GM21515 (cell line): ENCODE data around the gene EXD3.

Experiments
- ATAC-seq: cut with Tn5 transposase; IDR thresholded peaks from one replicate; pipeline ENCODE4 v1.9.1; 2021; ENCODE audit not compliant: unreplicated experiment

The EXD3 gene

DNA sequence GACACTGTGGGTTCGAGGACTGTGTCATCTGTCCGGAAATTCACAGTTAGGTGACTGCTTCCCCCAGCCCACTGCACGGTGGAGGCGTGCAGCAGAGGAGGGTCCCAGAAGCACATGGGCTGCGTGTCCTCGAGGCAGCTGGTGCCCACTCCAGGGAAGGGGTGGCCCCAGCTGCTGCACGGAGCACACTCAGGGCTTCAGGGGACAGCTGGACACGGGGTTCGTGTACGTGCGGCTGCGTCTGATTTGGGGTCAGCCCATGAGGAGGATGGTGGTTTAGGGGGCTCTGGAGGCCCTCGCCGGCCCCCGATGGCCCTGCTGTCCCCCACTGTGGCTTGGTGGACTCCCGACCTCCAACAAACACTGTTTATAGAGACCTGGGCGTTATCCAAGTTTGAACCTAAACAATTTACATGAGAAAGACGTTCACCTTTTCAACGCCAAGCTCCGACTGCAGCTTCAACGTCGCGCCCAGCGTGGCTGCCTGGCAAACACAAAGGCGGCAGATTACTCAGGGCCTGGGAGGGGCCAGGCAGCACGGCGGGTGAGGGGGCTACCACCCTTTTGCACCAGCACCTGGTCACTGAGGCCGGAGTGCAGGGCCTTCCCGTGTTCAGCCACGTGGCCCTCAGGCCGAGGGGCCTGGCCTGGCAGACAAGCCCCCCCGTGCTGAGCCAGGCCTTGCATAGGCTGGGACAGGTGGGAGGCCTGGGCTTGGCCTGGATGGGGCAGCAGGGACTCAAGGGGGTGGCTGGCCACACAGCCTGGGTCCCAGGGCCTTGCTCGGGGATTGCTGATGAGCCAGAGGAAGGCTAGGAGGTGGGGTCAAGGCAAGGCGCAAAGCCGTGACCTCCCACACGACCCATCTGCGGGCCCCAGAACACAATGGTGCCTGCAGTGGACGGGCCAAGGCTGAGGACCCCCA lies 55.2 kb downstream of the EXD3 start:
- no peak for ATAC-seq

DNA sequence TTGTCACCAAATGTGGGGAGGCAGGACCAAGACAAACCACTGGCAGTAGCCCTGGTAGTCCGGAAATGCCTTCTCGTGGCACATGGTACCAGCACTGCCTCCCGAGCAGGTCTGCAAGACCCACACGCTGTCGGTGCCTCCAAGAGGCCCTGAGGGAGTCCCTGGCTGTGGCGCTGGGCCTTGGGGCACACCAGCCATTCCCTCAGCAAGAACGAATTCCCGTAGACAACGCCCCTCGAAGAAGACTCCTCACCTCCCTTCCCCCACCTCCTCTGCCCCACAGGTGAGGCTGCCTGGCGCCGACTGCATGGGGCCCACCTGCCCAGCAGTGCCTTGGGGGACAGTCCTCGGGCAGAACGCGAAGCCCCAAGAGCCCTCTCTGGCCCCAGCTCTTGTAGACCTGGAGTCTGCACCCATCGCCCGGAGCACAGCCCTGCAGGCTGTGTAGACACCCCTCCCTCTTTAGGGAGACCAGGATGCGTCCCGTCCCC lies 56.0 kb downstream of the EXD3 start:
- ATAC-seq = no peak

DNA sequence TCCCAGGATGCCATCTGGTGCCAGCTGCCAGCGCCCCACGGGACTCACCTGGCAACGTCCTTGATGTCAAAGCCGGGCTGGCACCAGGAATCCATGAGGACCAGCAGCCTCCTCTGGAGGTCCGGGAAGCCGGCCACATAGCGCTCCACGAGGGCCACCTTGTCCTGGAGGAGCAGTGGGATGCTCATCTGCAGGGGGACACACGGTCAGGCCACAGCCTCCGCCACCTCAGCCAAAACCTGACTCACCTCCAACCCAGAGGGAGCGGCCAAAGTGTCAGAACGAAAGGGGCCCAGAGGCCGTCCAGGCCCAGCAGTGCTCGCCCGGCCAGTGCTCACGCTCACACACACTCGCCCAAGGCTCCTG lies 56.5 kb downstream of the EXD3 start:
- no peak for ATAC-seq

DNA sequence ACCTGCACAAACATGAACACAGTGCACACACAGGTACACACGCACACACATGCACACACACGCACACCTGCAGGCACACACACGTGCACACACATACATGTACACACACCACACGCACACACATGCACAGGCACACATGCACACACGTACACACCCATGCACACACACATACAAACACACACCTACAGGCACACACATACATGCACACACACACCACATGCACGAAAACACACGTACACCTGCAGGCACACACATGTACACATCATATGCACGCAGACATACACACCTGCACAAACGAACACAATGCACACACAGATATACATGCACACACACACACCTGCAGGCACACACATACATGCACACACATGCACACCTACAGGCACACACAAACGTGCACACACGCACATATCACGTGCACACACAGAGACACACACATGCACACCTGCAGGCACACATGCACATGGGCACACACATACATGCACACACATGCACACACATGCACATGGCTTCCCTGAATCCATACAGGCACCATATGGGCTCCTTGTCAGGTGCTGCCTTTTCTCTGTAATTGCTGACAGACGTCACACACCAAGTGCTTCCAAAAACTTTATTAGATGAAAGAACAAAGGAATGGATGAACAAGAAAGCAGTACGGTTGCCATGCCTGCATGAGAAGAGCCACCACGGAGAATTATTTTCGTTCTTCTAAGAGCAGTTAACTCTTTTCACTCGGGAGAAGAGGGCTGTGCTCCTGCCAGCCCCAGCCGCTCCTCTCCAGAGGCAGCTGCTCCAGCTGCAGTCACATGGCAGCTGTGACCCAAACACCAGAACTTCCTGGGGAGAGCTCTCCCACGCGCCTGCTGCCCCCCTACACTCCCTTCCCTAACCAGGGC lies 57.2 kb downstream of the EXD3 start:
- ATAC-seq = no peak

DNA sequence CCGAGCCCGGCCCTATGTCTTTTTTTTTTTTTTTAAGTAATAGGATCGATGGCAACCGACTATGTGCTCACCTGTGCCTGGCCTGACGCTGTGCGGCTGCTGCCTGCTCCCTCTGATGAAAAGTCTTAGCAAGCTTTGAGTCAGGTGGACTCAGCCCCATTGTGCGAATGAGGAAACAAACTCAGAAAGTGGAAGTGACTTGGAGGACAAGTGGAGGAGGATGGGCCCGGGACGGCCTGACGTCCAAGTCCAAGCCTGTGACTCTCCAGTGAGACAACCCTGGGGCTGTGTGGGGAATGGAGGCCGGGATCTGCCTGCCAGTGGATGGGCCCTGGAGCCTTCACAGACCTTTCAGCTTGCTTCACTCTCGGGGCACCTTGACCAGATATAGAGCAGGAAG lies 57.9 kb downstream of the EXD3 start:
- no peak for ATAC-seq

DNA sequence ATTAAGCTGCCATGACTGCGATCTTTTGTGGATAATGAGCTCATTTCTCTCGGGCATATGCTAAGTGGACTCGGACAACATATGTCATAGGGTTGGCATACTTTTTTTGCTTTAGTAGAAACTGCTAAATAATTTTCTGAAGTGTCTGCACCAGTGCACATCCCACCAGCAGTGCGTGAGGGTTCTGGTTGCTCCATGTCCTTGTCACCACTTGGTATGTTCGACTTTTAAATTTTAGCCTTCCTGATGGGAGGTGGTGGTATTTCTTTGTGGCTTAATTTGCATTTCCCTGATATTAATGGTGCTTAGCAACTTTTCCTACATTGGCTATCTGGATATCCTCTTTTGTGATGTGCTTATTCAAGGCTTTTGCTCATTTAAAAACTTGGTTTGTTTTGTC lies 63.1 kb downstream of the EXD3 start:
- no peak for ATAC-seq

DNA sequence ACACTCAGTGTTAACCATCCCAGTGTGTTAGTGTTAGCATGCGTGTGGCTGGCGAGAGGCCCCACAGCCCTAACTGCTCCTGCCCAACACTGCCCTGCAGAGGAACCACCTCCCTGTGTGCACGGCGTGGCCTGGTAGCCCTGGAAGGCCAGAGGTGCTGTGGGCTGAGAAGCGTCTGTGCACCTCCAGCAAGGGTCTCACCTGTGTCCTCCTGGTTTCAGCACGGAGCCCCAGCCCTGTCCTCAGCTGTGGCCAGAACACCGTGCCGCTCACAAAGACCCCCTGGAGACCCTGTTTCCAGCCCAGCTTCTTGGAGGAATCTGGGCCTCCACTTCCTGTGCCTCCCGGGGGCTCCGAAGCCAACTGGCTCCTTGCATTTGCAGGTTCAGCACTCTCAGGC lies 64.8 kb downstream of the EXD3 start:
- no peak for ATAC-seq

DNA sequence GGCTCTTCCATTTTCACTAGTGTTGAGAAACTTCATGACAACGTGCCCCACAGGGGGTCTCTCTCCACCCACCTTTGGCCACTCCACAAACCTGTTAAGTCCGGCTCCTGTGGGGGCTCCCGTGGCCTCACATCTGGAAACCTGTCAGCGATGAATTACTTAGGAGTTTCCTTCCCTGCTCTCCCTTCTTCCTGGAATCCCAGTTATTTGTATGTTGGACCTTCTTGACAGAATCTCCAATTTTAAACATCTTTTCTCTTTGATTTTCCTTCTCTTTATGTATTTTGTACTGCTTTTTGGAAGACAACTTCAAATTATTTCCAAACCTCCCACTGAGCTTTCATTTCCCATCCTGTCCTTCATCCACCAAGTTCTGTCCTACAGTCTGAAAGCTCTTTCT lies 65.8 kb downstream of the EXD3 start:
- no peak for ATAC-seq

DNA sequence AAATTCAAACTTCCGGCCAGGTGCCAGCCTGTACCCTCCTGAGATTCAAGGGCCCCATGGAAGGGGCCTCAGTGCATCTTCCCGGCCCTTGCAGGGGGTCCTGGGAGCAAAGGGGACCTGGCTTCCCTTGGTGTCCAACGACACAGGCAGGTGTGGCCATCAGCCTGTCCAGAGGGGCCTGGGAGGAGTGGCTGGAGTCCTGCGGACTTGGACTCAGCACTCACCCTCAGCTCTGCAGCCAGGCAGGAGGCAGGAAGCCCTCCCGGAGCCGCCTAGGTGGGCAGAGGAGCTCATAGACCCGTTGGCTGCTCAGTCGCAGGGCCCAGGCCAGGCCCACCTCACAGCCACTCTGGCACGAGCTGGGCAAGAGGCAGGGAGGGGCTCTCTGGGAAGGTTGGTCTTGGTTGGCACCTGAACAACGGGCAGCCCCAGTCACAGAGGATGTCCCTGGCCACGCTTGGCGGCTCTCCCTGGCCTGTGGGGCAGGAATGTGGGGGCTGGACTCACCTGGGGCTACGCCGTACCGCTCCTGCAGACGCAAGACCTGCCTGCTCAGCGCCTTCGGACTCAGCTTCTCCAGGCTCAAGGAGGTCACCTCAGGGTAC lies 67.1 kb downstream of the EXD3 start:
- no peak for ATAC-seq

DNA sequence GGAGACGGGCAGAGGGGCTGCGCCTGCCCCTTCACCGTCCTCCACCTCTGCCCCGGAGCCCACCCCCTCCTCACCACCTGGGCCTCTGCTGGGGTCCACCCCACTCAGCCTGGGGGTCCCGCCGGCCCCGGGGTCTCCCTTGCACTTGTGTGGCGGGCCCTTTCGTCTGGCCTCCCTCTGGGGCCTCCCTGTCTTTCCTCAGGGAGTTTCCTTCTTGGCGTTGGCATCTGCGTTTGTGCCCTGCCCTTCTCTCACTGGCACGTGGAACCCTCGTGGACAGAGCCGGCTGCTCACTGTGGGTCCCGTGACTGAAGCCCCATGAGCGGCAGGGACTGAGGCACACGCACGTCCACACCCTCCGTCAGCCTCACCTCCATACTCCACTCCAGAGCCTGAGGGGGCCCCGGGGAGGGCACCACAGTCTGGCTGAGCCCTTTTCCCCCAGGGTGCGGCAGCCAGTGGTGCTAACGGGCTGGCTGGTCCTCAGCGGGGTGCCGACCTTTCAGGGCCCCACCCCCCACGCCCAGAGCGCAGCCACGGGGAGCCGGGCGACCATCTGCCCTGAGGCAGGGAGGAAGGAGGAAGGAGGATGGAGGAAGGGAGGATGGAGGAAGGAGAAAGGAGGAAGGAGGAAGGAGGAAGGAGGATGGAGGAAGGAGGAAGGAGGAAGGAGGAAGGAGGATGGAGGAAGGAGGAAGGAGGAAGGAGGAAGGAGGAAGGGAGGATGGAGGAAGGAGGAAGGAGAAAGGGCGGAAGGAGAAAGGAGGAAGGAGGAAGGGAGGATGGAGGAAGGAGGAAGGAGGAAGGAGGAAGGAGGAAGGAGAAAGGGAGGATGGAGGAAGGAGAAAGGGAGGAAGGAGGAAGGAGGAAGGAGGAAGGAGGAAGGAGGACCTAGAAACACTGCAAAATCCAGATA lies 67.9 kb downstream of the EXD3 start:
- no peak for ATAC-seq

DNA sequence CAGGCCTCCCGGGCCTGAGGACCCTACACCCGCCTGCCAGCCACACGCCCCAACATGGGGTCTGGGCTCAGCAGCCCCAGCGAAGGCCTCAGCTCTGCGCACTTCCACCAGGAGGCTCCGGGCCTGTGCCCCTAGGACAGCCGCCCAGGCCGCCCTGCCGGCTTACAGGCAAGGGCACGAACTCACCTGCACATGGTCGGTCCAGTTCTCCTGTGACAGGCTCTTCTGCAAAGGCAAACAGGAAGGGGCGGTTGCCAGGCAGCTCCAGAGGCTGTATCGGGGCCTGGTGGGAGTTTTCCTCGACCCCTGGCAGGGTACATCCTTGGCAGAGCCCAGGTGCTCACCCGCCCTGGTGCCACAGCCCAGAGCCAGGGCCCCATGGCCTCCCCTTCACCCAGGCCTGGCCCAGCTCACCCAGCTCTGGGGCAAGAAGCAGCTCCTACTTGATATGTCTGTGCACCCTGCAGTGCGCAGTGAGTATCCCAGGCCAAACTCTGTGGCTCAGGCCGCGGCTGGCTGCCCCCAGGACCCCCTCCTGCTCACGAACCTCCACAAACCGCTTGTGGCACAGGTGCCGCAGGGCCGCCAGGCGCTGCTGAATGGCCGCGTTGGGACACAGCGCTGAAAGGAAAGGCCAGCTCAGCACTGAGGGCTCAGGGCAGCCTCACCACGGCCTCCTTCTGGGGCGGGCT lies 68.7 kb downstream of the EXD3 start:
- ATAC-seq = no peak

DNA sequence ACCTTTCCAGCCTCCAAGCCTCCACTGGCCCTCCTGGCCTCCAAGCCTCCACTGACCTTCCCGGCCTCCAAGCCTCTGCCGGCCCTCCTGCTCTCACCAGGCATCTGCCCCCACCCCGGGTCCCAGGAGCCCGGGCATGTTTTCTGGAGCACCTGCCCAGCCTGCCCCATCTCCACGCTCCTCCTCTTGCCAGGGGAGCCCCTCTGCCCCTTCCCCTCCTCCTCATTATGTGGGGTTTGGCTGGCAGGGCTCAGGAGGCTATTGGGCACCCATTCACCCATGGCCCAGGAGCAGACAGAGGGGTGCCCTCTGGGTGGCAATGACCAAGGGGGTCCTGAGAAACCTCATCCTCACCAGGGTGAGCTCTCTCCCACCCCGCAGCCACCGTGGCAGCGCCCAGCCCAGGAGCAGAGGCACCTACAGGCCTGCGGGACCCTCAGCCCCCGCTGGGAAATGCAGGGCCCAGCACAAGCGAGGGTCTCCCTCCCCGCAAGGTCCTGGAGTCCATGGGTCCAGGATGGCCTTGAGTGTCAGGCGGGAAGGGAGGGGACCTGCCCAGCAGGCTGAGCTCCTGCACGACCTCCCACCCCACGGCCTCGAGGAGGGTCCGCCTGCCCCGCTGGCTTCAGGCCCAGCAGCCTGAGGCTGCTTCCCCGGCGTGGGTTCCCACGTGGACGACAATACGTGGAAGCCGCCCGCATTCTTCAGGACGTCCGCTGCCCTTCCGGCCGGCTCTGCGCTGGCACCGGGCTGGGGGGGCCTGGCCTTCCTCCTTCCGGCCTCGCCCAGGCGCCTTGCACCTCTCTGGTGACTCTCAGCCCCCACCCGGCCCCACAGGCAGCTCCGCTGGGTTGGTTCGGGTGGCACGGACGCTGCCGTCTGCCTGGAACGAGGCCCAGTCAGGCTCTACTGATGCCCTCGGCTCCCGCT lies 69.5 kb downstream of the EXD3 start:
- ATAC-seq = no peak

DNA sequence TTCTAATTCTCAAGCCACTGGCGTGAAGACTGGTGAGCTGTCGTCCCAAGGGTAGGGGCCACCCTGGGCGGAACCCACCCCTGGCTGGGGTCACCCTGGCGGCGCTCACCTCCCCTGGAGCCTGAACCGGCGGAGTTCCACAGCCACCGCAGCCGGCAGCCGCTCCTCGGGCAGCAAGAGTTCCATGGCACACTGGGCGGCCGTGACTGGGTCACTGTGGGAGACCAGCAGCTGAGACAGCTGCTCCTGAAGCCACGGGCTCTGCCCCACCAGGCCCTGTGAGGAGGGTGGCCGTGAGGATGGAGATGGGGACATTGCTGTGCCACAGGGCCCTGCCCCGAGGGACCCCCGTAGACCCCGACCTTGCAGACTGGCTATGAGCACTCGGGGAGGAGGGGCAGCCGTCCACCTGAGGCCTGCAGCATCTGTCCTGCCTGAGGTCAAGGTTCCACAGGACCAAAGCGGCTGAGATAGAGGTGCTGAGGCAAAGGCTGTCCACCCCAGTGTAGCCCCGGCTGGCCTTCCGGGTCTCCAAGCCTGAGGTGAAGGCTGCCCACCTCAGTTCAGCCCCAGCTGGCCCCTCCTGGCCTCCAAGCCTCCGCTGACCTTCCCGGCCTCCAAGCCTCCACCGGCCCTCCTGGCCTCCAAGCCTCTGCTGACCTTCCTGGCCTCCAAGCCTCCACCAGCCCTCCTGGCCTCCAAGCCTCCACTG lies 70.3 kb downstream of the EXD3 start:
- no peak for ATAC-seq

DNA sequence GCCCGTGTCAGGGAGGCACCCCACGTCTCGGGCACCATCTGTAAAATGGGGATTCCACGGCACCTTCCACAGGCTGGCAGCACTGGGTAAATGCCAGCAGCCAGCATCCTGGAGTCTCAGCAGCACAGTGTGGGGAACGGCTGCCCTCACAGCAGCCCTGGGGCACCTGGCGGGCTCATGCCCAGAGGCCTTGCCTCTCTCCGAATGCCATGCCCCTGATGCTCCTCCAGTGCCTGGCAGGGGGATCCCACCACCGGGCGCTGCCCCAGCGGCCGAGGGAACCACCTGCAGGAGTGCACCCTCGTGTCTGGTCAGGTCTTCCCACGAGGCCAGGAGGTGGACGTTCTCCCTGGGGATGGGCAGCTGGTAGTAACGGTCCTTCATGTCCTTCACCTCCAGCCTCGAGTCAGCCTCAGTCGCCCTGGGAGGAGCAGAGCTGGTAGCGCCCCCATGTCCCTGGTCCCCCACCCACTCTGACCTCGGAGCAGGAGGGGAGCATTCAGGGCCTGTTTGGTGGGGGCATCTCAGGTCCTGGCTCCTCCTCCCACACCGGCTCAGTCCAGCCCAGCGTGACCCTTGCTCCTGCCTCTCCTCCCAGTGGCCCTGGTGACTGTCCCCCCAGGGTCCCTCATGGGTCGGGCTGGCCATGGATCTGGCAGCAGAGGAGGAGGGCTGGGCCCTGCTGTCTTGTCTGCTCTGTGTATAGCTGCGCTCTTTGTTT lies 71.0 kb downstream of the EXD3 start:
- no peak for ATAC-seq

DNA sequence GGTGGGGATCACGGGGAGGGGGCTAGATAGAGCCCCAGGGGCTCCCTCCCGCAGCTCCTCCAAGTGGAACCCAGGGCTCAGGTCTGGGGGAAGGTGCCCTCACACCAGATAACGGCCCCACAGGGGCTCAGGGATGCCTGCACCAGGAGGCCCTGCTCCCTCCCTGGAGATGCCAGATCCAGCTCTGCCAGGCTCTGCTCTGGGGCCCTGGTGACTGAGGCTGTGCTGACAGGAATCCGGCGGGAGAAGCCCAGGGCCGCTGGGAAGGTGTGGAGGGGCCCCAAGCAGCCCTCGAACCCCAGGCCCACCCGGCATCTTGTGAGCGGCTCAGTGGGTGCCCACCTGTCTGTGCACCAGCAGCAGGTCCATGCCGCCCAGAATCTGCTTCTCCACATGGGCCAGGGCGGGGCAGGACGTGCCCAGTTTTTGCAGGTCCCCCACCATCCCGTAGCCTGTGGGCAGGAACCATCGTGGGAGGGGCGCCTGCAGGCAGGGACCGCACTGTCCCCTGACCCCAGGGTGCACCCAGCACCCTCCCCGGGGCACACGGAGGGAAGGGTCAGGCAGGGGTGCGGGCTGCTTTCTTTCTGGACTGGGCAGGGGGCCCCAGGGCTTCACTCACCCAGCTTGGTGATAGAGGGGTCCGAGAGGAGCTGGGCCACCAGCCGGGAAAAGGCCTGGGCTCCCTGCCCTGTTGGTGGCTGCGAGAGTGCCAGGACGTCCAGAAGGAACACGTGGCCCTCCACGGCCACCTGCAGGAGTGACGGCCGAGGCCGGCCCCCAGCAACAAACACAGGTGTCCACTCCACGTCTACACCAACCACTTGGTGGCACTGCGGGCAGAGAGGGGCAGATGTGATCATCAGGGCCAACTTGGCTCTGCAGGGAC lies 72.0 kb downstream of the EXD3 start:
- ATAC-seq = no peak

DNA sequence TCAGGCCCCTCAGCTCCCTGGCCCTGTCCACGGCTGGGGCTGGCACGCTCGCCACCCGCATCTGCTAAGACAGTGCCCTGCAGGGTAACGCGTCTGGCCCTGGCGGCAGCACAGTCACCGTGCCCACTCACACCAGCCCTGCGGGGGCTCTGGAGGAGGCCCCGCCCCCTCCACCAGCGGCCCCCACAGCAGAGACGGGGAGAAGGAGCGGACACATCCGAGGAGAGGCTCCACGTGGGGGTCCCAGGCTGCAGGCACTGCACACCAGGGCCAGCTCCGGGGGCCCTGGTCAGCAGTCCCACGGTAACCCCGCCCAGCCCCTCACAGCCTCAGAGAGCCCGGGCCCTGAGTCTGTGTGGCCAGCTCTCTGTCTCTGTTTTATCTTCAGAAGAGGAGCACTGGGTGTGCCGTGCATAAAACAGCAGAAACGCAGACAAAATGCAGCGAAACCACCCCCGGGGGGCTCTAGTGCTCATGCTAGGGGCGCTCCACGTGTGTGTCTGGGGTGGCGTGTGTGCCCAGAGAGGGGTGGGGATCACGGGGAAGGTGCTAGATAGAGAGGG lies 73.4 kb downstream of the EXD3 start:
- no peak for ATAC-seq
